GM19043 (cell line): Measurements from ENCODE around the gene CDYL.

Experiments
- ATAC-seq: cut with Tn5 transposase; IDR thresholded peaks from one replicate; pipeline ENCODE4 v1.9.1; 2021; ENCODE audit warnings: low read depth; ENCODE audit not compliant: unreplicated experiment

CDYL gene

DNA sequence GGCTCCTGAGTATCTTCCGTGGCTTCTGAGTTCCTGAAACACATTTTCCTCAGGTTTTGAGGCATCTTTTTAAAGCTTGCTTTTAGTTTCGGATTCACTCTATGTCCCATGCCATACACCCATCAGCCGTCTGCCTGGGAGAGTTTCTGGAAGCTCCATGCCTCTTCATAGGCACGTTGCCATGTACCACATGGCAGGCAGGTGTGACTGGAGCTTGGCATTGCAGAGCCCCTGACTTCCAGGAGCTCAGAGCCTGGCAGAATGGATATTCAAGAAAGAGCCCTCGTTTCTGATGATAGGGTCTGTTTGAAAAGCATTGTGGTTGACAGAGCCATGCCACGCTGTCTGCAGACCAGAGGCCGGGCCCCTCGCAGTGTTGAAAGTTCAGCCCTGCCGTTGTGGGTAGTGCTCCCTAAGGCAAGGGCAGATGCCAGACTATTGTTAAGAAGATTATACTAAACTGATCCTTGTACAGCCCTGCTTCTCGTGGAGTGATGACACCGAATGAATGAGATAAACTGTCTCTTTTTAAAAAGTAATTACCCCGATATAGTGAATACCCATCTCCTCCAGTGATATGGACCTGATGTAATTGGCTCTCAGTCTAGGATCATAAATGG lies 127.7 kb downstream of the CDYL start:
- ATAC-seq: no peak

DNA sequence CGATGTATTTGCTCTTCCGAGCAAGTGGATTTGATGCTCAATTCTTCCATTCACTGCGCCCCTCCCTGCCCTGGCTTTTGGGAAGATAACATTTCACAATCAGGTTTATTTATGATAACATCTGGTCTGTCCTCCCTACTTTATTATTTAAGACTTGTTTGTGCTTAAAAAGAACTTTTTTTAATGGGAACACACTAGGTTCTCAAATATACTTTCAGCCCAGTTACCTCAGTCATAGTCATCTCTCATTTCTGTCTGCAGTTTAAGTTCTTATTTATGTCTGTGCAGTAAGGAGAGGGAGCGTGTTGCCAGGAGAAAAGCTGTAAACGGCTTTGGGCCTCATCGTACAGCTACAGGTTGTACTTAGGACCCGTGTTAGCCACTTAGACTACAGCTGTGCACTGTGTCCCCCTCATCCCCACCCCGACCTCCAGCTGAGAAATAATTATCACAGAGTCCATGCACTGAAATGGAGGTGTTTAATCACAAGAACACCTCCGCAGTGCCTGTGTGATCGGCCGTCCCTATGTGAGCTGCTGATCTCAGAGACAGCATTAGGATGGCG lies 128.3 kb downstream of the CDYL start:
- ATAC-seq: no peak

DNA sequence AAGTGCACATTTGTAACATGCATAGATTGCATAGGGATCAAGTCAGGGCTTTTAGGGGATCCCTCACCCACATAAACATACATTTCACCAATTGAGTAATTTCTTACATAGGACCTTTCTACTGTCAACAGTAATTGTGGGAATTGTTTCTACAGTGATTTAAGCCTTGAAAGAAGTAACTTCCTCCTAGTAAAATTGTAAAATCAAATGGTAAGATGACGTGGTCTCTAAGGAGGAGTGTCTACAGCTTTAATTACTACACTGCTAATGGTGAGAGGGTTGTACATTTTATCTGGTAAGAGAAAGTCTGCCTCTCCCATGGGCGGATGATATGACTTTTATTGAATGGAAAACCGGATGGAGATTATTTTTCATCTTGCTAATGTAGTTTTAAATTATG lies 129.6 kb downstream of the CDYL start:
- ATAC-seq: no peak

DNA sequence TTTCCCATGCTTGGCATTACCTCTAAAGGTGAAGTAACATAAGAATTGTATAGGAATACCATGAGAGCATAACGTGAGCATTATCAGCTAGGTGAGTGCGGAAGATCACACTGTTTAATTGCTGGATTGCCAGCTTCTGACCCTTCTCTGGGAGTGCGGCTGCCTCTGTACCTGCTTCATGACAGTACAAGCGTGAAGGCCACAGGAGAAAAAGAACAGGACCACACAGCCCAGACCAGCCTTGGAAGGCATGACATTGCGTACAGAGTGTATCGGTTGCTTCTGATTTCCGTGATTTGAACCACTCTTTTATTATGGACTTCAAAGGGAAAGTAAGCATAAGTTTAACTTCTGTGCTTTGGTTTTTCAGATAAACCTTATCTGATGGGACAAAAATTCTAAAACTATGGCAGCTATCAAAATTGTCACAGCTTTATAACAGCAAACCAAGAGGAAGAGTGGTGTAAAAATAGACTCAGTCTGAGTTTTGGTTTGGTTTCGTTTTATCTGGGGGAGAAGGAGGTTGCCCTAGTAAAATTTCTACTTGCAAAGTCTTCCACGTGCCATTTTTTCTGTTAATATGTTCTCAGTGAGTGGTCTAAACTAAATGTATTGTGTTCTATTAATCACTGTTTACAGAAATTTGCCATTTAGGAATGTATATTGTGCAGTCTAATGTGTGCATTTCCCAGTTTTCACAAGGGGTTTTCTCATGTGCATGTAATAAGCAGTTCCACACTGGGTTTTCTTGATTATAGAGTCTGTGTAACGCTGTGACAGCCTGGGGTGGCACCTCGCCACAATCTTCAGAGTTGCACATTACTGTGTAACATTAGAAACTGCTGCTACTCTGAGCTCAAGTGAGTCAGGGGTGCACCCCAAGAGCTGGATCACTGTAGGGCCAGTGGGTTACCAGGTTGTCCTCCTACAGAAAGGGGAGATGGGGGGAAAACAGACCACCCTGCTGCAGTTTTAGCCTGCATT lies 130.4 kb downstream of the CDYL start:
- ATAC-seq: peak; percentile 49

DNA sequence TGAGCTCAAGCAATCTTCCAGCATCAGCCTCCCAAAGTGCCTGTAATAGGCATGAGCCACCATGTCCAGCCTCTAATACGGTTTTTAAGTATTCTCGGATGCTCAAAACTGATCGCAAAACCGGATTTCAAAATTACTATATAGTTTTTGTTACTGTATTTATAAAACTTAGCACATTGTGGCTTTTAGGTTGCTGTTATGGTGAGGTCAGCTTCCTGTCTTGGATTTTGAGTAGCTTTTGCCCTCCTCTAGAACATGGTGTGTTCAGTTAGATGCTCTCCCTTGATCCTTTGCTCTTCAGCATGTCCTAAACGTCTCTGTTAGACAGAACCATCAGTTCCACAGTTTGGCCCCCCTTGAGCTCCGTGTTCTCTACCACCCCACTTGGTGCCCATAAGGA lies 131.4 kb downstream of the CDYL start:
- no peak for ATAC-seq

DNA sequence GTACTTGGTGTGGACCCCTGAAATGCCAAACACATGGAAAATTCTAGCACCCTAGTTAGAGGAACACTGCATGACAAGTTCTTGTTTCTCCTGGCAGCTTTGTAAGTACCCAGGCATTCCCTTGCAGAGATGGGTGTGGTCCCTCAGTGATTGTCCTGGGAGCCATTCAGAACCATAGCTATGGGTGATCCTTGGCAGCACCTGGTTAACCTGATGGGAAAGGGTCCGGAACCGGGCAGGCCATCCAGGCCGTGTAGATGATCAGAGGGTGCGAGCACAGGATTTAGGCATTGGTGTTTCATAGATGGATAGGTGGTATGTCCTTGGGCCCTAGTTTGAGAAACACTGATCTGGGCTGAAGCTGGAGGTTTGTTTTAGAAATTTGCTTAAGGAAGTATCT lies 131.9 kb downstream of the CDYL start:
- no peak for ATAC-seq

DNA sequence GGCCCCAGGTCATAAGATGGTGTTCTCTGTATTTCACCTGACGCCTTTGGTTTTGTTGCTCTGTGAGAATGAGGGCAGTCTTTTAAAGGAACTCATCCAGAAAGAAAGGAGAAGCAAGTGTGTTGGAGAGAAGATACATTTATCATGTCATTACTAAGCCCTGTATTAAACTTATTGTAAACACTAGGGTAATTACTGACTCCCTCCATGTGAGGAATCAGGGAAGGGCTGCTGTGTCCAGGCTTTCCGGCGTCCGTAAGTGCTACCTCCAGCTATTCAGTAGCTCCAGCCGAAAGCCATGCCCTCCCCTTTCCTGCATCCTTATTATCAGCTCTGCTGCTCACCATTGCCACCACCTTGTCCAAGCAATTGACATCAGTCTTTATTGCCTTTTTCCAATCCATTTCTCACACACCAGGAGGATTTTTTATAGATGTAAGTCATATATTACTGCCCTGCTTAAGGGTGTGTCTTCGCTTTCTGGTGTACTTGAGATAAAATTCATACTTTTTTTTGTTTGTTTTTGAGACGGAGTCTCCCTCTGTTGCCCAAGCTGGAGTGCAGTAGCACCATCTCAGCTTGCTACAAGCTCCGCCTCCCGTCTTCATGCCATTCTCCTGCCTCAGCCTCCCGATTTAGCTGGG lies 133.0 kb downstream of the CDYL start:
- ATAC-seq: no peak

DNA sequence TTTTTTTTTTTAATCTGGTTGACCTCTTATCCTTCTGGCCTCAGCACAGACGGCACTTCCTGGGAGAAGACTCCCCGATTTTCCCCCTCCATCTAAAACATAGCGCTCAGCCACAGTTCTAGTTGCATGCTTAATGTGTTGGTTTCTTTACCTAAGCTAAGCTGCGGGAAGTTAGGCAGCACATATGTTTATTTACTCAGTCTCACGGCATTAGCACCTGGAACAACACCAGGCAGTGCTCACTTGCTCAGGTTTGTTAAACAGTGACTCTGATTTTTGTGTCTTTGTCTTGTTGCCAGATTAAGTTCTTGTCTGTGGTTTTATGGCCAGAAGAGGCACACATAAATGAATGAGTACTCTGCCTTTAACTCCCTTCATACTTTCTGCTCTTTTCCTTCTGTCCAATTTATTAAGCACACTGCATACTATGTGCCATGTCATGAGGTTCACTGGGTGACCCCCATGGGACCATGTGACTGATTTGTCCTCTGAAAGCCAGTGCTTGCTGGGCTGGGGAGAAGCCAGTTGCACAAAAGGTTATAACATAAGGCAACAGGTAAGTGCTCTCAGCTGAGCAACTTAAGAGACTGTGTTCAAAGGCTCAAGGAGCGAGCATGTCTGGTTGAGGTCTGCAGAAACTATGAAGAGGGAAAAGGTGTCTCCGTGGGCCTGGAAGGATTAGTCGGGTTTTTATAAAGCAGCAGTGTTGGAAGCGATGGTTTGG lies 134.0 kb downstream of the CDYL start:
- no peak for ATAC-seq

DNA sequence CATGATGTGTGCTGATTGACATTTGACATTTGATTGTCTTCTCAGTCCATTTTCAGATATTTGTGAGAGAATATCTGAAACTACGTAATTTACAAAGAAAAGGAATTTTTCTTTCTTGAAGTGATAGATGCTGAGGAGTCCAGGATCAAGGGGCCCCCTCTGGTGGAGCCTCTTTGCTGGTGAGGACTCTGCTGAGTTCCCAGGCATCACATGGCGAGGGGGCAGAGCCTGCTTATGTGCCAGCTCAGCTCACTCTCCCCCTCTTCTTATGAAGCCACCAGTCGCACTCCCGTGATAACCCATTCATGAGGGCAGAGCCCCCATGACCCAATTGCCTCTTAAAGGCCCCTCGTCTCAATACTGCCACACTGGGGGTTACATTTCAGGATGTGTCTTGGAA lies 136.4 kb downstream of the CDYL start:
- ATAC-seq: no peak

DNA sequence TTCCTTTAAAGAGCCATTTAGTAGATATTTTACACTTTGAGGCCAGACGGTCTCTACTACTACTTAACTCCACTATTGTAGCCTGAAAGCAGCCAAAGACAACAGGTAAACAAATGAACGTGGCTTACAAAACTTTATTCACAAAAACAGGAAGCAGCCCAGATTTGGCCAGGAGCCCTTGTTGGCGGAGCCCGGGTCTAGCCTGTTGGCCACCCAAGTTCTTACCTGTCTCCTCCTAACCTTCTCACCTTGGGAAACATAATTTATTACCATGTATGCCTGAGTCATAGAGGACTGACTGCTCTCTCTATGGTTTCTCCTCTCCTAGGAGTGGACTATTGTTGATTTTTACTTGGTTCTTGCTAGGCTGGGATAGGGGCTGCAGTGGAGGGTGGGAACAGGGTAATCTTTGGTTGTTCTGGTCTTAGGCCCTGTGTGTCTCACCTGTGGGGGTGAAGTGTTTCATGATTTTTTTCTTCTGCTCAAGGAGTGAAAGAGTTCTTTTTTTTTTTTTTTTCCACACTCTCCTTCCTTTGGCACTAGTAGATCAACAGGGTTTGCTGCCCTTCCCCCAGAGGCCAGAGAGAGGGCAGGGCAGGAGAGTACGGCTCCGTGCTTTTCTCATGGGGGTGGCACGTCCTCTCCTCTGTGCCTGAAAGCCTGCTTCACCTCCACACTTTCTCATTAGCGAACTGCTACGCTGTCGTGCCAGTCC lies 137.7 kb downstream of the CDYL start:
- ATAC-seq: no peak

DNA sequence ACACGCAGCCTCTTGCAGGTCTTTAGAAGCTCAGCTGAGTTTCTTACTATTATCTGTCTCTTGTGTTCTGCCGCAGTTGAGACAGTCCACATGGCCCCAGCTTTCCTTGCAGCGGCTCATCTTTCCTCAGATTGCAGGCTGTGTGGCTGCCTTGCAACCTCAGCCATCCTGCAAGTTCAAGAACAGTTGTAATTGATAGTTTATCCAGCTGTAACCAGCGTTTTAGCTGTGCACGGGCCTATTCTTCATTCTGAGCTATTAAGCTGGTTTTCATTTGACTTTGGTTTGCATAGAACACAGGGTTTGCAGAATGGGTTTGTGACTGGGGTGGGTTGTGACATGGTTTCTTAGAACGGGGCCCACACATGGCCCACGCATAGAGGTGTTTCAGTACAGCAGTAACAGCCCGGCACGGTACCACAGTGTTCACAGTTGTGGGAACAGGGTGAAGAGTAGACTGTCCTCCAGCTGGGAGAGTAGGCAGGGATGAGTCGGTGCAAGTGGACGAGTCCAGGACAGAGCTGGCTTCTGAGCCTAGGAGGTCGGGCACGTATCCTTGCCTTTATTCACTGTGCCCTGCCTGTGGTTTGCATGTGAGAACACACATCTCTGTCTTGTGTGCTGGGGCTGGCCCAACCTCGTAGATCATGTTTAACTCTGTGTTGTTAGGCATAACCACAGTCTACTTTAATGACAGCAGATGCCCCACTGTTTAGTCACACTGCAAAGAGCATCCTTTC lies 138.4 kb downstream of the CDYL start:
- ATAC-seq: no peak

DNA sequence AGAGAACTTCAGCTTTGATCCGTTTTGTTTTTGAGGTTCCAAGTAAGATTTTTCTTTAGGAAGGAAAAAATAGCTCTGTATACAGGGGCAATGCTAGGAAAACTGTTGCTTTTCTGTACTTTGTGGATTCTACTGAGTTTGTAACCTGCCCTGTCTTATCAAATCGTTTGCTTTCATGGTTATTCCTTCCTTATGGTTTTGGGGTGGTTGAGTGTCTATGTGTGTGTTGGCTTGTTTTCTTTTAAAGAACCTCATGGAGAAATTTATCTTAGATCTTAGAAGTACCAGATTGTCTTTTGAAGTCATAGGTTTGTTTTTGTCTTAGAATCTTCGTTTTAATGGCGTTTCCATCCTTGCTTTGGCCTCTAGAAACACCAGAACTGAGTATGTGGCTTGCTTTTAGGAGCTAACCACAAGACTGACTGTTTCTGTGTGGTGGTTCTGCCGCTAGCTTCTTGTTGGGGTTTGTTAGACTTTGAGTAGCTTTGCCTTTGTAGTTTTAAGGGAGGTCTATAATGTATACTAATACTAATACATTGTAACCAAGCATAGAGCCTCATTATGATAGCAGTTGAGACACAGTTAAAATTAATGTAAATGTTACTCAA lies 140.9 kb downstream of the CDYL start:
- no peak for ATAC-seq

DNA sequence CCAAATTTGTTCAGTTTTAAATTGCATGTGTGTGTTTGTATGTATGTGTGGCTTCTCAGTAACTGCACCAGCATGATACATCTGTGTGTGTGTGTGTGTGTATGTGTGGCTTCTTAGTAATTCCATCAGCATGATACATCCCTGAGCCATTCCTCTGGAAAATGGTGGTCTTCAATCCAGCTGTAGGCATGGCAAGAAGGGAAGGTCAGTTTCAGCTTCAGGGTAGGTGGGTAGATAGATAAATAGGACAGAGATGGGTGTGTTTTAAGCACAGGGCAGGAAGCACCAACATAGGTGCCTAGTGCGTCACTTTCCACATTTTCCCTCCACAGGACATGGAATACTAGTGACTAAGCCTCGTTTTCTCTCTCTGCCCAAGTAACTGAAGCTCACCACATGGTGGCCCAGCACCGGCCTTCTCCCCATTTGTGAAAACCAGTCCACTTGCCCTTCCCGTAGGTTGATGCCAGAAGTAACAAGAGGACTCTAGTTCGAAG lies 144.8 kb downstream of the CDYL start:
- no peak for ATAC-seq

DNA sequence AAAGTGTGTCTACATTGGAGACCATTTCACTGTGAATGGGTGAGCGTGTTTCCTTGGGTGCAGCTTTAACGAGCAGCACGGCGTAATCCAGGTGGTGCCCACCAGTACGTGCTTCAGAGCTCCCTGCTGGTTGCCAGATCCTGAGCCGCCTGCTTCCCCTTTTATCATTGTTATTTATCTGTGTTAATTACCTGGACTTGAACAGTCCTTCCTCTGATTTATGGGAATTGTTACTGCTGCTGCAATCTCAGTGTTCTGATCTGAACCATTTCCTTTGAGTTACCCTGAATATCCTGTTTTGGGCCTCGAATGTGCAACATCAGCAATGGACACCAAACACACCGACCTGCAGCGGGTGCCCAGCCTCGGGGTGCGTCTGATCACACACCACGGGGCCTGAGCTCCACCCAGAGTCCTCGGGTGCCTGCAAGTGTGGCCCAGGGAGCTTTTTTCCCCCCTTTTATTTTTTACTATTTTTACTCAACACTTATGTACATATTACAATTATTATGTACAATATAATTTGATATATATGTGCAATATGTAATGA lies 146.4 kb downstream of the CDYL start:
- ATAC-seq: no peak

DNA sequence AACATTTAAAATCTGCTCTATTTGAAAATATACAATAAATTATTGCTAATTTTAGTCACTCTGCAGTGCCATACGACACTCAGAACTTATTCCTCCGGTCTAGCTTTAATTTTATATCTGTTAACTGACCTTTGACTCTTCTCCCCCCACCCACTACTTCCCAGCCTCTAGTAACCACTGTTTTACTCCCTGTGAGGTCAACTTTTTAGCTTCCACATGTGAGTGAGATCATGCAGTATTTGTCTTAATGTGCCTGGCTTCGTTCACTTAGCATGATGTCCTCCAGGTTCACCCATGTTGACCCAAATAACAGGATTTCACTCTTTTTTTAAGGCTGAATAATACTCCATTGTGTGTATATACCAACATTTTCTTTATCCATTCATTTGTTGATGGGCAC lies 146.9 kb downstream of the CDYL start:
- no peak for ATAC-seq

DNA sequence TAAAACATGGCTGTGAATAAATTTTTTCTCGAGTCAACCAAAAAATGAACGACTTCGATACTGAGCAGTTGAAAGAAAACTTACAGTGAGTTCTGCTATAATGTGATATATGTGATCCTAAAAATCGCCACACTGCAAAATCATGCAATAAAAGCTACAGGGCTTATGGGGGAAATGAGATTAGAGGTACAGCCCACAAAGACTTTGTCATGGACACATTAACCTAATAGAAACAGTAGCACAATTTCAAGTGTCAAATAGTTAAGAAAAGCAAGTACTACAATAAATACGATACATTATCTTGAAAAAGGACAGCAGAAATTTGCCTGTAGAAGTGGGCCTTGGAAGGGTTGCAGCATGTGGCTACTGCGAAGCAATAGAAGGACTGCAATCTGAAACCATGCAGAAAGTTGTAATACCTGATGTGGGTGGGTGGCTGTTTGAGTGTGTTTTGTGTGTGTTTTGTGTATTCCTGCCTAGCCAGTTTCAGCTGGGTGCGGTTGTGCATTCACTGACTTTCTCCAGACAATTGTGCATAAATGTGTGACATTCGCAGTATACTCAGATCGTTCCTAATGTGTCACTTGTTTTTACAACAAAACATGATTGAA lies 148.6 kb downstream of the CDYL start:
- no peak for ATAC-seq

DNA sequence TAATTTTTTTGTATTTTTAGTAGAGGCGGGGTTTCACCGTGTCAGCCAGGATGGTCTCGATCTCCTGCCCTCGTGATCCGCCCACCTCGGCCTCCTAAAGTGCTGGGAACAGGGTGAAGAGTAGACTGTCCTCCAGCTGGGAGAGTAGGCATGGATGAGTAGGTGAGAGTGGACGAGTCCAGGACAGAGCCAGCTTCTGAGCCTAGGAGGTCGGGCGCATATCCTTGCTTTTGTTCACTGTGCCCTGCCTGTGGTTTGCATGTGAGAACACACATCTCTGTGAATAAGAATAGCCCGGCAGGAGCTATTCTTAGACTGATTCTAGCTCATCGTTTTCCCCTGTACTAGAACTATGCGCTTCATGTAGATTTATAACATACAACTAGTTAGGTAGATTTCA lies 149.4 kb downstream of the CDYL start:
- ATAC-seq: no peak

DNA sequence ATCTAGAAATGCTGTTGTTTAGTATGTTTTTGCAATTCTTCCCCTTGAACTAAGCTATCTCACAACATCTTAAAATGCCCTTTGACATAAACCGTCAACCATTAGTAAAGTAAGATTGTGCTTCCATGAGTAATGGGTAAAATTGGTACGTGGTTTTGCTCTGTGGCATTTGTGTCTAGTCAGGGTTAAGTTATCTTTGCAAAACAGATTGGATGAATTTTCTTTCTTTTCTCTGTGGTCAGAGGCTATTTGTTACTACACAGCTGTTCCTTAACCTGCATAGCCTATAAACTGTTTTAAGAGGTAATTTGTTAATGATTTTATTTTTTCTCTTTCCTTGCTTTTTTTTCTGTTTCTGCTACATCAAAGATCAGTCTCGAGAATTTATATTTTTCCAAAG lies 152.2 kb downstream of the CDYL start:
- ATAC-seq: no peak
